HG03097 (cell line): ENCODE data around the gene MAL.

Experiments
- ATAC-seq: cut with Tn5 transposase; IDR thresholded peaks from one replicate; pipeline ENCODE4 v1.9.1; 2021; ENCODE audit not compliant: unreplicated experiment, low FRiP score

Gene MAL

GRCh38 chr2:95014126-95014708, 11.3 kb upstream of the MAL start:
- ATAC-seq = no peak

DNA sequence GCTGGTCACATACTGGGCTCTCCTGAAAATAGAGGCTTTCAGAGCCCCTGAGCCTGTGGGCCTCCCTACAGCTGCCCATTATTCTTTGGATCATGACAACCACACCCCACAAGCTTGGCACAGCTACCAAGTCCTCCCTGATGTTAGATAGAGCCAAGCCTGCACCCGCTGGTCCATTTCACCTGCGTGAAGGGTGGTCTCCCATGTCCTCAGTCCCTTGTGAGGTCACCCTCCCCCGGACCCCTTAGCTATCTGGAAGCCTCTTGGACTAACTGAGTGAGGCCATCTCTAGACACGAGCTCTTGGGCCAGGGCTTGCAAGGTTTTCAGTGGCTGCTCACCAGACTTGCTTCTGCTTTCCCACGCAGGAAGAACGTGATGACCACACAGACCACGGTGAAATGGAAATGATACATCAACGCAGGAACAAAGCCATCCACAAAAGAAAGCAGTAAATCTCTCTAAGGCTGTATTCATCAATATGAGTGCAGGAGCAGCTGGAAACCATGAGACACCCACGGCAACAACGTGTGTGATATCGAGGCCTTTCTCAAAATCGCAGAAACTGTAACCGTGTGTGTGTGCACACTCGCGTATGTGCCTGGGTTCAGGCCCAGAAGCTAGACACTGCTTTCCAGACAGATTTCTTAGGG, 10.1 kb upstream of the MAL start:
- no peak for ATAC-seq

- no peak for ATAC-seq
Observed at GRCh38 chr2:95016616-95017015, 8.9 kb upstream of the MAL start.

- no peak for ATAC-seq
Observed at GRCh38 chr2:95017071-95017501, 8.4 kb upstream of the MAL start.

- no peak for ATAC-seq
Observed at GRCh38 chr2:95017836-95018235, 7.7 kb upstream of the MAL start.

- no peak for ATAC-seq
Observed at GRCh38 chr2:95018301-95018700, 7.2 kb upstream of the MAL start.

DNA sequence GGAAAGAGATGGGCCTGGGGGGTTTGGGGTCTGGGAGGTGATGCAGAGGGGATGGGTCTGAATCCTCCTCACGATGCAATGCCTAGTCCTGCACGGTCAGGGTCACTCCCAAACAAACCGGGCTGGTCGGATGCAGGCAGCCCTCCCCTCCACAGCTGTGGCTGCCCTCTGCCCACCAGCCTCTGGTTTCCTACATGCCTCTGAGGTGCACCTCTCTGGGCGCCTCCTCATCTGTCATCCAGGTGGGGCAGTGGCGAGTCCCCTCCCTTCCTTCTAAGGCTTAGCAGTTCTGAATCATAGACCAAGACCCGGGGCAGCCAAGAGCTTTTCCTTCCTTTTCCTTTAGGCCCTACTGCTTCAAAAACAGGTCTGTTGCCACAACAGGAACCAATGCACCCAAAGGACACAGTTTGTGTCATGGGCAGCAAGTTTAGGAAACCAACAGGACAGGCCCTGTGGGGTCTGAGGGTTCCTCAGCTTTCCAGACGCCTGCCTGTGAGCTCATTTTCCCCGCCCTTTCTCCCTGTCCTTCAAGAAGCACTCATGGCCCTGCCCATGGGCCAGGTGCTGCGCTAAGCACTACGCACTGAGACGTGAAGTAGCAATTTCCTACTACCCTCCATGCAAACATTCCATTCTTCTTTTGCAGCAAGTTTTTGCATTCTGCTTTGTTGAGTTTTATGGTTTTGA, 6.5 kb upstream of the MAL start:
- no peak for ATAC-seq

DNA sequence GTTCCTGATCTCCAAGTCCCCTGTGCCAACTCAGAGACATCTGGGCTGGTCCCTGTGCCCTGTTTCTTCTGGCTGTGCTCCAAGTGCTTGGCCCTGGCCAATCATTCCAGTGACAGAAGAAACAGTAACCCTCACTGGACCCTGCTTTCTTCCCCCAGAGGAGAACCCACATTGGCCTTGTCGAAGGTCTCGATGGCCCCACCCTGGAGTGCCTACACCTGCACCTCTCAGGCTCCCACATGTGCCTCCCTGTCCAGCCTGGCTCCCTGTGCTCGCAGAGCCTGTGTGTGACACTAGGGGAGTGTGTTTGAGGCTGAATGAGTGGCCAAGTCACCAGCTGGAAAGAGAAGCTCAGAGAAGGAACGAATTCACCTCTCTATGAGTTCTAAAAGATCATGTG, 5.9 kb upstream of the MAL start:
- ATAC-seq = no peak

- ATAC-seq = no peak
Observed at GRCh38 chr2:95020275-95021022, 5.1 kb upstream of the MAL start.

GRCh38 chr2:95021023-95021416, 4.5 kb upstream of the MAL start:
- ATAC-seq = no peak

GRCh38 chr2:95021847-95022246, 3.7 kb upstream of the MAL start:
- ATAC-seq = no peak

DNA sequence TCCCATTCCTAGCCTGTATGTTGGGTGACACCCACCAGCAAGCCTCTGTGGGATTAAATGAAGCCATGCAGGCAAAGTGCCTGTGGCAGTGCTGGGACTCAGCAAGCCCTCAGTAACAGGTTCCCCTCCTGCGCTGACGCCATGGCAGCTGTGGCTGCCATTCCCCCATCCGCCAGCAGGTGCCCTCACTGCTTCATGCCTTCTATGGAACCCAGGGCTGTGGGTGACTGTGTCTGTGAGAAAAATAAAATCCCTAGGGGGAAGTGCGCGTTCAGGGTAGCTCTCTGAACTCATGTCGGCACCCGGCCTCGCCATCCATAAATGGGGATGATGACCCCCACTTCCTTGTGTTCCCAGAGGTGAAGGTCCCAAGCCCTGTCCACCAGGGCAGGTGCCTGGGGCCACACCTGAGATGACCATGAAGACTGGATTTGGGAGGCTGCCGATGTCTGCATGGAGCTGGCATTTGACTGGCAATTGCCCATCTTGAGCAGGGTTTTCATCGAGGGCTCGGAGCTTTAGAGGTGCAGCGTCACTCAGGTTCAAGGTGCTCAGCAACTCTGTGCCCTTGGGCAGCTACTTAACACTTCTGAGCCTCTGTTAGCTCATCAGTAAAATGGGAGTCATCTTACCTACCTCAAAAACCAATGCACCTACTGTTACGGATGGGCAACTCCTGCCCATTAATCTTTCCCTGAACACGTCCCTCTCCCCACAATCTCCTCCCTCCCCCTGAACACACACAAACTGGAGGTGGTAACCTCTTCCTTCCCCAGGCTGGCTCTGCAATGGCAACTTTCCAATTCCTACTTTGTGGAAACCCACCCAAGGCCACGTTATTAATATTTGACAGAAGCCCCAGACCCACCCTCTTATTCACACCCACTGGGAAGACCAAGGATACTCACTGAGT, 2.9 kb upstream of the MAL start:
- ATAC-seq = peak; percentile 98

DNA sequence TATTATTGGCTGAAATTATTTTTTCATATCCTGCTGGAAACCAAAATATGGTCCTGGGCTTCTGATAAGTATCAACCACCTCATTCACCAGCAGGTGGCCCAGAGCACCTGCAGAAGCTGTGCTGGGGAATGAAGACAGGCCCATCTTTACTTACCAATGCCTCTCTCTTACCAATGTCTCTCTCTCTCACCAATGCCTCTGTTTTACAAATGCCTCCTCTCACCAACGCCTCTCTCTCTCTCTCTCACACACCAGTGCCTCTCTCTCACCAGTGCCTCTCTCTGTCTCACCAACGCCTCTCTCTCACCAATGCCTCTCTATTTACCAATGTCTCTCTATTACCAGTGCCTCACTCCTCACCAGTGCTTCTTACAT, 2.3 kb upstream of the MAL start:
- ATAC-seq = no peak

DNA sequence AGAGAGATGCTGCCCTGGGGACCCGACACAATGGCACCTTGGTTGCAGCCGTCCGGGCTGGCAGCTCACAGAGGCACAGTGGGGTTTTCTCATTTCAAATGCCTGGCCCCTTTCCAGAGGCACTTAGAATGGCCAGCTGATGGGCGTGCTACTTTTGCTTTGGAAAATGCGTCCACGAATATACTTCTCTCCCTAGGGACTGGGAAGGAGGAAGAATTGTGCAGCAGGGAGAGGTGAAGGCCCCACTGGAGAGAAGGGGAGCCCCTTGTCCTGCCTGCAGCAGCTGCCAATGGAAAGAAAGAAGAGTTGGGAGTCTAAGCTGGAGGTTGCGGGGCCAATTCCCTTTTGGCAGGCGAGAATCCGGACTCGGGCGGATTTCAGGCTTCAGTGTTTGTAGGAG, 1.1 kb upstream of the MAL start:
- no peak for ATAC-seq

DNA sequence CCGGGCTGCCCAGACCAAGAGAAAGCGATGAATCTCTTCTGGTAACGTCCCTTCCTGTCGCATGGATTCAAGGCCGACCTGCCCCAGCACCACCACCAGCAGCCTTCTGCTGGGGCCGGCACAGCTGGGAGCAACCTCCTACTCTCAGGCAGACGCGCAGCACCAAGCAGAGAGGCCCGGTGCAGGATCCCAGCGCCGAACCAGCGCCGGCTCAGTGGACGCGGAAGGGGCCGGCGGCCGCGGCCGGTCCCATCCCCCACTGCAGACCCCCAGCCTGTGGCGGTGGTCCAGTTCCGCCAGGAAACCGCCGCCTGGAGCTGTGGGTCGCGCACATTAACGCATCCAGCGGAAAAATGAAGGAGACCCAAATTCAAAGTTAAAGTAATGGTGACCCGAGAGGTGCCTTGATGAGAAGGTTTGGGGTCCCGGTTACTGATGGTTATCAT, 525 bp upstream of the MAL start:
- ATAC-seq = no peak

DNA sequence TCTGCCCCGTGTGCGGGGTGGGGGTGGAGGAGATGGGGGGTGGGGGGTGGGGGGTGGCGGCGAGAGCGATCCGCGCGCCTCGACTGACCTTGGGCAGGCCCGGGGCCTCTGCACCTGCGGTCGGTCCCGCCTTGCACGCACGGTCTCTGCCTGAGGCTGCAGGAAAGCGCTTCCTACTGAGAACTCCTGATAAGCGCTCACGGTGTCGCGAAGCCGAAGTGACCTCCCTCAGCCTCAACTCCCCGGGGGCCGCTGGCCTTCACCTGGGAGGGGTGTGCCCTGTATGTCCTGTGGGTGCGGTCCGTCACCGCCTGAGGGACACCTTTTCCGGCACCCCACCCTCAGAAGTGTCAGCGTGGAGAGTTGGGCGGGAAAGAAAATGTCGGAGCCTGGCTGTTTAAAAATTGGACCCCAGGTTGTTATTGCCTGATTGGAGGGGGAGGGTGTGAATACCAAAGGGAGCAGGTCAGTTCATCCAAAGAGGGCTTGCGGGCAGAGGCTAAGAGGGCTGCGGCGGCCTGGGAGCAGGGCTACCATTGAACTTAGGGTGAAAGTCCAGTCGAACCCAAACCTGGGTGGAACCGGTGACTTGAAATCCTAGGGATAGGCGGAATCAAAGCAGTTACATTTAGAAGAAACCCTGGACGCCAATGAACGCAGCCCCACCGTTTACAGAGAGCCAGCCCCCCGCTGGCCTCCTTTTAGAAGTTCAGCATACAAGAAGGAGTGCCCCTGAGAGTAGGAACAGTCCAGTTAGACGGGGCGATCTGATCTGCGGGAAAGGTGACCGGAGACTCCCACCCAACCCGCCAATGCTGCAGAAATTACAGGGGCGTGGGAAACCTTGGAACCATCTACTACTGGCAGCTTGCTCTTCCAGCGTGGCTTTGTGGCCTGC, 1.2 kb downstream of the MAL start:
- ATAC-seq = no peak

DNA sequence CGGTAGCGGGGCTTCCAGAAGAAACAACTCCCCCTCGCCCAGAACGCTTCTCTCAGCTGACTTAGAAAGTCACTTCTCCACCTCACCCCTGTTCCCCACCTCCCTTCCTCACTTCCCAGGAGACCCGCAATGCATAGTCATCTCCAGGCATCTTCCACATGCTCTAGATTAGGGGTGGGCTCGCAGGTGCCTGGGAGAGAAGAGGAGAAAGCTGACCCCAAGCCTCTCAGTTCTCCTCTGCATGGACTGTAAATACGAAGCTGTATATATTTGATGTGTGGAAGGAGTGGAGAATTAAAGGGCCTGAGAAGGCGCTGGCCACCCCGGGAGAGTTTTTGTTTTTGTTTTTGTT, 1.8 kb downstream of the MAL start:
- ATAC-seq = no peak

DNA sequence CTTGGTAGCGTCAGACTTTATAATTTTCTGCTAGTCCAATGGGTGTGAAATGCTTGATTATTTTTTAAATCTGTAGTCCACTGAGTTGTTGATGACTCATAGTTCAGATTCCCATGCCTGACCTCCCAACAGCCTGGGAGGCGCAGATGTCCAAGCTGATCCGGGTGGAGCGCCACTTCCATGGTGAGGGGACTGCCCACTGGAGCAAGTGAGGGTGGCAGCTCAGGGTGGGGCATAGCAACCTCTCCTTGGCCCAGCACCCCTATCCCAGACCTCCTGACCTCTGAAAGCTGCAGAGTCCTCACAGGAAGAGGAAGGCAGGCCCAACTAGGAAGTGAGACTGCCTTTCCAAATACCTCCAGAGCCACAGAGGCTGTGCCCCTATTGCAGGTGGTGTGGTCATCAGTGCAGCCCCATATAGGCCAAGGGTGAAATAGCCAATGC, 4.4 kb downstream of the MAL start:
- no peak for ATAC-seq

- ATAC-seq = no peak
Observed at GRCh38 chr2:95030496-95030895, 5.0 kb downstream of the MAL start.
